ENCODE results near the gene ACP4.

Gene ACP4

DNA sequence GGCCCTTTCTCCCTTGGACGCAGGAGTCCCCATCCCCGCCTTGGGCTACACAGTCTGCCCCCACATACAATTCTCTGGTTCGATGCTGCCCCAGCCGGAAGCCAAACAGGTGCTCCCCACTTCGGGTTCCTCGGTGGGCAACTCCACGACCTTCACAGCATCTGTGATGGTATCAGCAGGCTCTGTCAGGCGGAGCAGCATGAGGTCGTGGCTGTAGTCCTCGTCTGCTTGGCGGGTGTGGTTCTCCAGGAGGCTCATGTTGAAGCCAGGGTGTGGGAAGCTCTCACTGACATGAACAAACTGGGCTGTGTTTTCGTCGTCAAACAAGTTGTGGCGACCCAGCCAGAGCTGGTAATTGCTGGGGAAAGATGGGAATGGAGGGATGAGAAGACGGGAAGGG is 29.9 kb downstream of the ACP4 start:
- H3K36me3 Mint-ChIP-seq (ENCODE audit: low read depth): no peaks in the 10 kb centered on the region
- no peaks in the 10 kb centered on the region for H3K9me3 Mint-ChIP-seq
- H3K27me3 Mint-ChIP-seq: peaks cover 75% of the 10 kb centered on the region
- peaks cover 46% of the 10 kb centered on the region for H3K4me1 Mint-ChIP-seq (ENCODE audit: low read depth)
- peak overlapping the region; percentile 52 for H3K4me3 Mint-ChIP-seq
- H3K27ac Mint-ChIP-seq: peak overlapping the region; percentile 39

GRCh38 chr19:50820549-50821247 is 30.5 kb downstream of the ACP4 start:
- Mint-ChIP-seq H3K27ac (peak overlapping the region; percentile 39), H3K36me3 (ENCODE audit: low read depth) (no peaks in the 10 kb centered on the region), H3K27me3 (peaks cover 69% of the 10 kb centered on the region), H3K9me3 (no peaks in the 10 kb centered on the region), H3K4me3 (peak overlapping the region; percentile 52), H3K4me1 (ENCODE audit: low read depth) (peaks cover 46% of the 10 kb centered on the region)

DNA sequence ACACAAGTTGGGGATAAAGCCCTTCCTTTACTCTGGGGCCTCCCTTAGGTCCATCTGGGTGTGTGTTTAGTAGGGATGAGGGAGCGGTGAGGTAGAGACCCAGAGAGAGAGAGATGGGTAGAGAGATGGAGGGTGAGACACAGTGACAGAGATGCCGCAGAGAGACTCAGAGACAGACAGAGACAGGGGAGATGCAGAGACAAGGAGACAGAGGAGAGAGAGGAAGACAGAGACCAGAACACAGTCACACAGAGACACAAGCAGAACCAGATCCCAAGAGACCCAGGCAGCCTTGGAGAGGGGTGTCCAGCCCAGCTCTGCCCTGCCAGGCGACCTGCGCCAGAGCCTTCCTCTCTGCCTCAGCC is 31.0 kb downstream of the ACP4 start:
- peaks cover 67% of the 10 kb centered on the region for H3K27me3 Mint-ChIP-seq

GRCh38 chr19:50821622-50822021 is 31.4 kb downstream of the ACP4 start:
- Mint-ChIP-seq H3K4me3 (no peak overlapping the region), H3K4me1 (ENCODE audit: low read depth) (peaks cover 40% of the 10 kb centered on the region), H3K36me3 (ENCODE audit: low read depth) (no peaks in the 10 kb centered on the region), H3K9me3 (no peaks in the 10 kb centered on the region), H3K27ac (no peak overlapping the region), H3K27me3 (peaks cover 67% of the 10 kb centered on the region)

More for the DNA sequence above, 31.0 kb downstream of the ACP4 start:
- H3K4me3 Mint-ChIP-seq: no peak overlapping the region
- H3K9me3 Mint-ChIP-seq: no peaks in the 10 kb centered on the region
- no peaks in the 10 kb centered on the region for H3K36me3 Mint-ChIP-seq (ENCODE audit: low read depth)
- no peak overlapping the region for H3K27ac Mint-ChIP-seq
- peaks cover 43% of the 10 kb centered on the region for H3K4me1 Mint-ChIP-seq (ENCODE audit: low read depth)

- Mint-ChIP-seq H3K9me3 (no peaks in the 10 kb centered on the region), H3K27me3 (peaks cover 61% of the 10 kb centered on the region), H3K4me1 (ENCODE audit: low read depth) (peaks cover 29% of the 10 kb centered on the region), H3K27ac (no peak overlapping the region), H3K36me3 (ENCODE audit: low read depth) (no peaks in the 10 kb centered on the region), H3K4me3 (no peak overlapping the region)
These were observed 32.5 kb downstream of the ACP4 start for GRCh38 chr19:50822661-50823208.

DNA sequence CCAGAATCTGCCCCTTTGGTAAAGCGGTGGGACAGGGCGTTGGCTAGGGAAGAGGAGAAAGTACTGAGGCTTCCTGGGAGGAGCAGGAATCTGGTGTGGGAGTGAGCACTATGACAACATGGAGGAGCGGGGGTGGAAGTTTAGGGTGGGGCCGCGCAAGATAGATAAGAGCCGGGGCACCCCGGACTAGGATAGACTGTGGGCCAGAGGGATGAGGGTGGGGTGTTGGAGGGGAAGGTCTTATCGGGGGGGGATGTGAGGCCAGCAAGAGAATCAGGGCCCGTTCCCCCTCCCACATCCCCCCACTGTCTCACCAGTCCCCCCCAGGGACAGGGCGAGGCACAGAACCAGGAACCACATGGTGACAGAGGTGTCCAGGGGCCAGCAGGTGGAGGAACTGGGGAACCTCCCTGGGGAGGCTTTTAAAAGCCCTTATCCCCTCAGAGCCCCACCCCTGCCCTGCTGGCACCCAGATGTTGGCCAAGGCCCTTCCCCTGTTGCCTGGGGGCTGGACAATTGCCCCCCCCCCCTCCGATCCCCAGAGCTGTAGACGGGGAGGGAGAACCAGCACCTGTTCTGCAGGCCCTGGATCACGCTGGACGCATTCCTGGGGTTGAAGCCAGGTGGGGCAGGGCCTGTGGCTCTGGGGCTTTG is 33.3 kb downstream of the ACP4 start, which contains the start of gene KLK1:
KLK1 (minus strand) TSS at position 399 of the 654 bp plus-strand sequence; CDS start at position 360, 39 bp downstream.
- Mint-ChIP-seq H3K27ac (no peak within 1 kb of the TSS), H3K4me1 (ENCODE audit: low read depth) (peaks cover 24% of the 10 kb centered on the region), H3K9me3 (no peaks in the 10 kb centered on the region), H3K4me3 (no peak within 1 kb of the TSS), H3K36me3 (ENCODE audit: low read depth) (no peaks in the 10 kb centered on the region), H3K27me3 (peaks cover 66% of the 10 kb centered on the region)

DNA sequence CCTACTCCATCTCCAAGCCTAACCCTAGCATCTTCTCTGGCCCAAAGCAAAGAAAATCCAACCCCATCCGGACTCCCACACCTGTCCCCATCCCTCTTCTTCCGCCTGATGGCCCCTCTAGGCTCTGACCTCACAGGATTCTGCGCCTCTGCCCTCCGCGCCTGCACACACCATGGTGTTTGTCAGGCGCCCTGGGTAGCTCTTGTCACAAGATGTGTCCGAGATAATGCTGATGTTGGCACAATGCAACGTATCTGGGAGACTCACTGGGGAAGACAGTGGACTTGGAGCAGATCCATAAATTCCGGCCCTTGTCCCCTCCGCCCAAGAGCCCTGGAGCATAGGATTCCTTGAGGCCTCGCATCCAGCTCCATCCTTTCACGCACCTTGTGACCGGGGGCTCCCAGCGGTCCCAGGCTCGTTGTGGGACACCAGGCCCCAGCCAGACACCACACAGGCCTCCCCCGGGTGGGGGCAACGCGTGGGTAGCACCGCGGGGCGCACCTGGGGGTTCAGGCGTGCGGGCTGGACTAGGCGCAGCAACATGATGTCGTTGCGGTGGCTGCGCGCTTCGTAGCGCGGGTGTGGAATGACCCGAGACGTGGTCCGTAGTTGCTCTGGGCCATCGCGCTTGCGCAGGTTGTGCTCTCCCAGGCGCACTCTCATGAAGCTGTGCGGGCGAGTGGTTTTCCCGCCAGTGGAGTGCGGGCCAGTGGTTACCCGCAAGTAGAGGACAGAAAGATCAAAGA is 36.5 kb downstream of the ACP4 start:
- H3K27me3 Mint-ChIP-seq: peaks cover 54% of the 10 kb centered on the region
- H3K9me3 Mint-ChIP-seq: no peaks in the 10 kb centered on the region
- no peaks in the 10 kb centered on the region for H3K4me1 Mint-ChIP-seq (ENCODE audit: low read depth)
- H3K27ac Mint-ChIP-seq: no peak overlapping the region
- no peak overlapping the region for H3K4me3 Mint-ChIP-seq
- H3K36me3 Mint-ChIP-seq (ENCODE audit: low read depth): no peaks in the 10 kb centered on the region

GRCh38 chr19:50827476-50827875 is 37.3 kb downstream of the ACP4 start:
- Mint-ChIP-seq H3K4me3 (no peak overlapping the region), H3K27me3 (peaks cover 47% of the 10 kb centered on the region), H3K36me3 (ENCODE audit: low read depth) (no peaks in the 10 kb centered on the region), H3K9me3 (no peaks in the 10 kb centered on the region), H3K4me1 (ENCODE audit: low read depth) (no peaks in the 10 kb centered on the region), H3K27ac (no peak overlapping the region)

DNA sequence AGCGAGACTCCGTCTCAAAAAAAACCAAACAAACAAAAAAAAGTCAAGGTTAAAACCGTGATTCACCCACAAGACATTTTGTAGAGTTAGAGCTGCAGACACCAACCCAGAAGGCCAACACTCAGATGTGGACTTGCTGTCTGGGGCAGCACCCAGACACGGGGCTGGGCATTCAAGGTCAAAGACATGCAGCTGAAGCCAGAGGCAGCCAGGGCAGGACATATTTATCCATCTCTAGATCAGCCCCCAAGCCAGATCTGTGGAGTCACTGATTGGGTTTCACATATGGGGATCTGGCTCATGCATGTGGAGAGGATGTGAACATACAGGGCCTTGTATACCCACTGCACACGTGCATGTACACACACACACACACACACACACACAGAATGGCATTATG is 39.6 kb downstream of the ACP4 start:
- H3K27me3 Mint-ChIP-seq: peaks cover 50% of the 10 kb centered on the region
- H3K4me1 Mint-ChIP-seq (ENCODE audit: low read depth): no peaks in the 10 kb centered on the region
- H3K4me3 Mint-ChIP-seq: no peak overlapping the region
- no peaks in the 10 kb centered on the region for H3K36me3 Mint-ChIP-seq (ENCODE audit: low read depth)
- H3K27ac Mint-ChIP-seq: no peak overlapping the region
- H3K9me3 Mint-ChIP-seq: no peaks in the 10 kb centered on the region

- Mint-ChIP-seq H3K27me3 (peaks cover 57% of the 10 kb centered on the region), H3K4me3 (no peak overlapping the region), H3K4me1 (ENCODE audit: low read depth) (no peaks in the 10 kb centered on the region), H3K27ac (no peak overlapping the region), H3K36me3 (ENCODE audit: low read depth) (no peaks in the 10 kb centered on the region), H3K9me3 (no peaks in the 10 kb centered on the region)
These were observed 40.2 kb downstream of the ACP4 start for GRCh38 chr19:50830266-50831025.

DNA sequence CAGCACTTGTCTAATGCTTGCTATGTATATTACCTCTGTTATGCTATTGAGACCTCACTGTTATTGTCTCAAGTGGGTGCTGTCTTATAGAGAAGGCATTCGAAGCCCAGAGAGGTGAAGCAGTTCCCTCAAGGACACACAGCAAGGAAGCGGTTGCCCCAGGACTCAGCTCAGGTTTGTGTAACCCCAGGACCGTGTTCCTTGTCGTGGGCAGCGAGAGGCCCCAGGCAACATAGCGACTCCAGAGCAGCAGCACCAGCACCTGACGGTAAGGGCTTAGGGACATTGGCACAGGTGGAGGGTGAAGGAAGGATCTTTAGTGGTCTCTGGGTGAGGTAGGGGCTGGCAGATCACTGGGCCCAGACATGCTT is 40.8 kb downstream of the ACP4 start:
- no peak overlapping the region for H3K4me3 Mint-ChIP-seq
- no peak overlapping the region for H3K27ac Mint-ChIP-seq
- no peaks in the 10 kb centered on the region for H3K36me3 Mint-ChIP-seq (ENCODE audit: low read depth)
- H3K9me3 Mint-ChIP-seq: no peaks in the 10 kb centered on the region
- peaks cover 56% of the 10 kb centered on the region for H3K27me3 Mint-ChIP-seq
- no peaks in the 10 kb centered on the region for H3K4me1 Mint-ChIP-seq (ENCODE audit: low read depth)

GRCh38 chr19:50832666-50833065 is 42.5 kb downstream of the ACP4 start:
- H3K36me3 Mint-ChIP-seq (ENCODE audit: low read depth): no peaks in the 10 kb centered on the region
- no peaks in the 10 kb centered on the region for H3K9me3 Mint-ChIP-seq
- peaks cover 5% of the 10 kb centered on the region for H3K4me1 Mint-ChIP-seq (ENCODE audit: low read depth)
- H3K27ac Mint-ChIP-seq: no peak overlapping the region
- no peak overlapping the region for H3K4me3 Mint-ChIP-seq
- H3K27me3 Mint-ChIP-seq: peaks cover 65% of the 10 kb centered on the region

GRCh38 chr19:50833117-50833801 is 43.0 kb downstream of the ACP4 start, which contains the start of gene KLK15:
TSS of gene KLK15 (minus strand) at chr19:50833574. CDS start at chr19:50831492, 2,082 bp downstream.
- Mint-ChIP-seq H3K27ac (no peak within 1 kb of the TSS), H3K27me3 (peaks cover 63% of the 10 kb centered on the region), H3K9me3 (no peaks in the 10 kb centered on the region), H3K4me1 (ENCODE audit: low read depth) (peaks cover 5% of the 10 kb centered on the region), H3K36me3 (ENCODE audit: low read depth) (no peaks in the 10 kb centered on the region), H3K4me3 (no peak within 1 kb of the TSS)

DNA sequence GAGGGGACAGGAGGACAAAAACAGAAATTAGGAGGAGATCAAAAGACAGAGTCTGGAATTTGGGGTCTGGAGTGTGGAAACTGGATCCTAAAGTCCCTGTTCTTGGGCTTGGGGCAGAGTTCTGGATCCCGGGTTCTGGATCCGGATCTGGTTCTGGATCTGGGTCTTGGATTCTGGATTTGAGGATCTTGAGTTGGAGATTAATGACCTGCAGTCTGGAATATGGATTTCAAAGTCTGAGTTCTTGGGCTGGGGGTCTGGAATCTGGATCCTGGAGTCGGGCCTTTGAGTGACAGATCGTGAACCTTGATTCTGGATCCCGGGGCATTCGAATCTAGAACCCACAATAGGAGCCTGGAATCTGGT is 43.6 kb downstream of the ACP4 start:
- H3K4me1 Mint-ChIP-seq (ENCODE audit: low read depth): peaks cover 5% of the 10 kb centered on the region
- H3K36me3 Mint-ChIP-seq (ENCODE audit: low read depth): no peaks in the 10 kb centered on the region
- H3K27me3 Mint-ChIP-seq: peaks cover 65% of the 10 kb centered on the region
- H3K9me3 Mint-ChIP-seq: no peaks in the 10 kb centered on the region
- no peak overlapping the region for H3K27ac Mint-ChIP-seq
- H3K4me3 Mint-ChIP-seq: no peak overlapping the region
